Stimulated activated naive CD8-positive, alpha-beta T cell treated with anti-CD3 and anti-CD28 coated beads, Interleukin-15, Interleukin-2, amounts not matched to agents 100 U/mL and 50 U/mL, for 24 hours (primary cell): ENCODE data around the gene EVI2A.
A peak's percentile ranks its signal among the peaks of the same experiment; 100 is the strongest.
"Not testable (repeated sequence)": the region's sequence is repeated elsewhere in the genome, so short reads cannot be mapped to it uniquely, and the experiment has no call there.

Source experiments
- ATAC-seq: fragments of 150-1000 bp; cut with Tn5 transposase; one replicate; pipeline ENCODE4 v1.10.0; 2021
- DNase-seq: peaks from one replicate; pipeline ENCODE4 v3.0.0; 2021

The EVI2A gene

GRCh38 chr17:31321481-31321880 lies at the start of gene EVI2A:
Gene EVI2A (minus strand): TSS chr17:31321622. CDS start chr17:31319013, 2,609 bp downstream.
- DNase-seq (peak; percentile 70), ATAC-seq (peak; percentile 96)

DNA sequence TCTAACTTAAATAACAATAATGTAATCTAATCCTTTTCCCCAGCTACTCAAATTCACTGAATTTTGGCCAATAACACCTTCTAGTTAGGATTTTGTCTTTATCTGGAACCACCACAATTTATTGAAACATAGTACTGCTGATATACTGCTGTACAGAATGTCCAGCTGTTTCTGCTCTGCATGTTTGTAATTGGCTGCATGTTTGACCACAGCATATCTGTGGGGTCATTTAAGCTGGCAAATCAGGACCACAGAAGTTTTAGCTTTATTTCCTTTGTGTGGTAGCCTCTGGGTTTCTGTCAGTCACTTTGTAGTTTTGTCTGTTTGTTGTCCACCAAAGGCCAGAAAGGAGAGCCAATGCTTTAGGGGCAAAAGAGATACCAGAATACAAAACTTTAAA lies 47.8 kb upstream of the EVI2A start:
- DNase-seq (no peak), ATAC-seq (no peak)

DNA sequence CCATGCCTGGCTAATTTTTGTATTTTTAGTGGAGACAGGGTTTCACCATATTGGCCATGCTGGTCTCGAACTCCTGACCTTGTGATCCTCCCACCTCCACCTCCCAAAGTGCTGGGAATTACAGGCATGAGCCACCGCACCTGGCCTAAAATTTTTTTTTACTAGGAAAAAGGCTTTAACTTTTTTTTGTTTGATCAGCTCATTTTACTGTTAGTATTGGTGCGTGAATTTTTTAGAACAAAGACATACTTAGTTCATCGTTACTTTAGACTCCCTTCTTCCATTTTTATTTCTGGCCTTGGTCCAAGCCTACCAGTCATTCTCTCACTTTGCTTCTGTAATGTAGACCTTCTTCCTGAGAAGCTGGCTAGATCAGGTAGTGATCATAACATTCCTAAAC lies 44.7 kb upstream of the EVI2A start:
- DNase-seq (no peak), ATAC-seq (no peak)

GRCh38 chr17:31364012-31364411 lies 42.6 kb upstream of the EVI2A start:
- DNase-seq, result no peak
- ATAC-seq, result no peak

- ATAC-seq (no peak), DNase-seq (no peak)
Observed at GRCh38 chr17:31357839-31358394, 36.5 kb upstream of the EVI2A start.

GRCh38 chr17:31357091-31357490 lies 35.7 kb upstream of the EVI2A start:
- DNase-seq (no peak), ATAC-seq (no peak)

DNA sequence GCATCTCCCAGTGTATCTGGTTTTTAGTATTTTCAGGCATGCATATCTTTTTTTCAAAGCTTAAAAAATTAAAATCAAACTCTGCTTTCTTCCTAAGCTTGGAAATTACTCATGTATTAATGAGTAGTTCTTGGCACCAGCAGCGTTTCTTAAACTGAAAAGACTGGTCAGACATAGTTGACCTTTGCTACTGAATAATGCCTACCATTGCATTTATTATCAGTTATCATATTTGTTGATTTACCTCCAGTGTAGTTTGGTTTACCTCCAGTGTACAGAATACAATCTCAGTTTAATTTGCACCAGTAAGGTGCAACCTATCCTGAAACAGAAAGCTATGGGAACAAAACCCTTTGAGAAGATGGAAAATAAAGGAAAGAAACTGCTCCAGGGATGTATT lies 34.5 kb upstream of the EVI2A start:
- DNase-seq (no peak), ATAC-seq (no peak)

DNA sequence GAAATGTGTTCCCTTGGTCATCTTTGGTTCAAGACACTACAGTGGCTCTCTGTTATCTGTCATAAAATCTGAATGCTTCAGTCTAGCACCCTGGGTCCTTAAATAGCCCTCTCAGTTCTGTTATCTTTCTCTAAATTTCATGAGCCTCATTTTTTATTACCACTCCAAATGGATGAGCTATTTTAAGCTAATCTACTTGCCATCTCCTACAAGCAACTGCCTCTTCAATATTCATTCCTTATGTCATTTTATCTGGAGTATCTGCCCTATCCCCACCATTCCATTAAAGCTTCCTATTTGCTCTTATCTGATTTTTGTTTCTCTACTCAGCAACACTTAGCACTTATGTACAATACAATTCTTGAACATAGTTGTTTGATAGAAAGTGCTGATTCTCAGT lies 28.0 kb upstream of the EVI2A start:
- no peak for DNase-seq
- ATAC-seq, result no peak

DNA sequence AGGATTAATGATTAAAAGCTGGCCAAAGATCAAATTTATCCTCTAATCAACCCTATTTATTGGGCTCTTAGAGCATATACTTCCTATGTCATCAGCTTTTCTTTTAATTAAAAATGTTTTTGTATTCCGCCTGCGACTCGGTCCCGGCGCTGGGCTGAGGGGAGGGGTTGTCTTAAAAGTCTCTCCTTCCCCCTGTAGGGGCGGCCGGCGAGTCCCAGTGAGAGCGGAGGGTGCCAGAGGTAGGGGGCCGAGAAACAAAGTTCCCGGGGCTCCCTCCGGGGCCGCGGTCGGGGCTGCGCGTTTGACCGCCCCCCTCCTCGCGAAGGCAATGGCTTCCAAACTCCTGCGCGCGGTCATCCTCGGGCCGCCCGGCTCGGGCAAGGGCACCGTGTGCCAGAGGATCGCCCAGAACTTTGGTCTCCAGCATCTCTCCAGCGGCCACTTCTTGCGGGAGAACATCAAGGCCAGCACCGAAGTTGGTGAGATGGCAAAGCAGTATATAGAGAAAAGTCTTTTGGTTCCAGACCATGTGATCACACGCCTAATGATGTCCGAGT lies 23.8 kb upstream of the EVI2A start:
- not testable (repeated sequence) for ATAC-seq, DNase-seq

GRCh38 chr17:31339906-31340661 lies 18.7 kb upstream of the EVI2A start:
- ATAC-seq, result no peak
- no peak for DNase-seq

DNA sequence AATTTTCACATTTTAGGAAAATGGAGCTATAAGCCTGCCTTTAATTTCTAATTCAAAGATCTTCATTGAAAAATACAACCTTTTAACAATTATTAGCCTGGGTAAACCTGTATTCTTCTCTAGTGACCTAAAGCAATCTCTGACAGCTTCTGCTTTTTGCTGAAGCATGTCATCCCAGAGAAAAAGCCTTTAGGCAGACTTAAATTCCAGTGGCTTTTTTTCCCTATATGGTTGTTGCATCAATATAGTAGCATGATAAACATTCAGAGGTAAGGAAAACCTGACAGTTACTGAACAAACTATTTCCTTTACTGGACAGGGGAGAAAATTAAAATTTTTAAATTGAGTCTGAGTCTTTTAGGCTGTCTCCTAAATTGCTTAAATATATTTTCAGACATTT lies 7.8 kb upstream of the EVI2A start:
- no peak for DNase-seq
- ATAC-seq, result no peak

DNA sequence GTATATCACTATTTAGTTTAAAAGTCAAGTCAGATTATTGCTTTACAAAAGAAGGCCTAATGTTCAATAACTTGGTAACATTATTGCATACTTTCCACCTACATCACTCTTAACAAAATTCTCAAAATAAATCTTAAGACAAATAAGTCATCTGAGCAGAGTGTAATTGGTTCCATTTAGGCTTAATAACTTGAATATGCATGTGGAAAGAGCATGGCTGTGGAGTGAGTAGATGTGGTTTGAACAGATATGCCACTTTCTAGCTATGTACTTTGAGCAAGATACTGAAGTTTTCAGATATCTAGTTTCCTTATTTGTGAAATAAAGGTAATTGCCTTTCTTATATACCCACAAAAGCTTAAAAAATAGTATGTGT lies 6.7 kb upstream of the EVI2A start:
- DNase-seq, result no peak
- peak; percentile 57 for ATAC-seq

GRCh38 chr17:31327534-31328159 lies 6.2 kb upstream of the EVI2A start:
- peak; percentile 57 for ATAC-seq
- no peak for DNase-seq

GRCh38 chr17:31323551-31323950 lies 2.1 kb upstream of the EVI2A start:
- DNase-seq, result no peak
- no peak for ATAC-seq

GRCh38 chr17:31321966-31322365 lies 544 bp upstream of the EVI2A start:
- DNase-seq, result no peak
- peak; percentile 12 for ATAC-seq

DNA sequence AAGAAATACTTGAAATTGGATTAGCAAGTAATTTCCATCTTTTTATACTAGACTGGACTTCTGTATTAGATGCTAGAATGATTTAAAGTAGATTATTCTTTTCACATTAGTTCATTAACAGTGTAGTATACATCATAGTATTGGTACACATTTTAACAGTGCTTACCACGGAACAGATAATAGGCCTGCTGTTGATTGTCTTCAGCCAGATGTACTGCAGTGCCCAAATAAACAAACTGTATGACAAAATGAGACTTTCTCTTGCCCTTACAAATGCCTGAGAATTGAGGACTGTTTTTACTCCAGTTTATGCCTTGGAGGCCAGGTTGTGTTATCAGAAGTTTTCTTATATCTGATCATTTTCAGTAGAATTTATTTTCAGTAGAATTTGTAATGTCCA lies 631 bp downstream of the EVI2A start:
- no peak for ATAC-seq

GRCh38 chr17:31320241-31320640 lies 1.2 kb downstream of the EVI2A start:
- DNase-seq (no peak), ATAC-seq (no peak)

More for the DNA sequence above, 631 bp downstream of the EVI2A start:
- no peak for DNase-seq

- peak; percentile 15 for ATAC-seq
Observed at GRCh38 chr17:31318851-31319661, 2.4 kb downstream of the EVI2A start.

GRCh38 chr17:31318298-31318801 lies 3.1 kb downstream of the EVI2A start:
- peak; percentile 56 for ATAC-seq
- DNase-seq, result peak; percentile 51

More at GRCh38 chr17:31318851-31319661, 2.4 kb downstream of the EVI2A start:
- no peak for DNase-seq

- ATAC-seq, result no peak
- DNase-seq, result no peak
Observed at GRCh38 chr17:31314782-31315100, 6.7 kb downstream of the EVI2A start.

DNA sequence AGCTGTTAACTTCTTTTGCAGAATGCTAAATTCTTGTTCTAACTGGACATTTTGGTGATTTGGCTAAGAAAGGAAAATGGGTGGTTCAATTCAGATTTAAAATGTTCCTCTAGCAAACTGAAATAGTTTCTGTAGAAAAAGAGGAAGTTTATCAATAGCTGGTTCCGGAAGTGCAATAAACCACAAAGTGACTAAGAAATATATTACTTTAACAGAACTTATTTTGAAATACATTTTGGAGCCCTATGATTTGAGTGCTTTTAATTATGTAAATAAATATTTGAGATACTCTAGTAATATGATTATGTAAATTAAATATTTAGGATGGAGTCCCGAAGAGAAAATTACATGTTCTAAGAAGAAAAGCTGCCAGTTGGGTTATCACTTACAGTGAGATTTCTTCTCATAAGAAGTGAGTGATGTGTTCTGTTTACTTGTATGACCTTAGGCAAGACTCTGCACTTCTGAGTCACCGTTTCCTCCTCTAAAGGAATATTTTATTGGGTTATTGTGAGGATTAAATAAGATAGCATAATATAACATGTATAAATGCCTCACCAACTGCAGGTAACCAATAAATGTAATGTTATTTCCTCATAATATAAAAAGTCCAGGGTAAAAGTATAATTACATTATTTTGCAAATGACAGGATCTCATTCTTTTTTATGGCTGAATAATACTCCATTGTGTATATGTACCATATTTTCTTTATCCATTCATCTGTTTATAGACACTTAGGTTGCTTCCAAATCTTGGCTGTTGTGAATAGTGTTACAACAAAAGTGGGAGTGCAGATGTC lies 7.2 kb downstream of the EVI2A start, which contains the start of gene EVI2B:
Gene EVI2B (minus strand): TSS at position 73 of the 800 bp plus-strand sequence. CDS start 8,445 bp downstream, outside the sequence.
- DNase-seq (no peak), ATAC-seq (peak; percentile 66)
